Left cardiac atrium (tissue), 4 donors: ENCODE results near the gene SEPTIN7. TPM values are rescaled to one million over a fixed set of nuclear protein-coding genes. Genes with fewer than 3 reads are reported as not detected.
"Not testable (repeated sequence)": the region's sequence is repeated elsewhere in the genome, so short reads cannot be mapped to it uniquely, and the experiment has no call there.

ENCODE experiments used
- ATAC-seq, 2 donors: fragments of 200-7000 bp; cut with Tn5 transposase; one replicate each; pipeline ENCODE4 v1.9.1; 2020; ENCODE audit warnings: mild to moderate bottlenecking in 2 of 2, moderate library complexity in 2 of 2
- DNase-seq: peaks from one replicate; pipeline ENCODE4 v3.0.0-alpha.2; 2020
- intact Hi-C, 2 donors: fragments of 100-400 bp; cut with DNase I; formaldehyde crosslinking; loops; one replicate each; pipeline versions ENCODE4 v1.14.1 to v1.15.1; 2022 to 2023
- long read RNA-seq: library from polyadenylated mRNA; unstranded; transcript quantifications from one replicate; pipeline ENCODE4 v2.0.0, GENCODE V29; 2021
- total RNA-seq, 2 donors: library from RNA; stranded (reverse); fragmentation: NEBNext Ultra II Directional; extraction: Animal tissue kit (Norgen Biotek cat#: 25700); gene quantifications; one replicate each; pipeline ENCODE4 v1.2.1, GENCODE V29; 2021
- donor health status: DM: no; HTN: yes; CAD: no.
- donor health status: DM: no; HTN: yes; CAD: no; lungs with severe emphysema.
- donor health status: DM: yes; HTN: yes; CAD: no.
- donor health status: Dilated cardiomyopathy.

SEPTIN7 gene
- 100 to 1,000 TPM; 178 to 206 TPM for total RNA-seq
- long read RNA-seq, full-length matches to known transcripts: 72 of 87 reads
- long read RNA-seq, partial matches to known transcripts: 2 of 87 reads
- long read RNA-seq, other reads (novel, unspliced or antisense): 13 of 87 reads

GRCh38 chr7:35800718-35801391 is at the start of gene SEPTIN7:
Gene SEPTIN7 (plus strand): TSS chr7:35801057. CDS start chr7:35801210, 153 bp downstream.
- ATAC-seq: peak; percentile 98
- peak; percentile 99 for DNase-seq
- intact Hi-C loops: loop anchor here (5.0 to 10.0 kb wide), 4 partner anchors 74 to 104 kb away; no protein-coding TSS in a partner anchor

GRCh38 chr7:35752742-35753141 is 48.1 kb upstream of the SEPTIN7 start:
- DNase-seq: no peak
- ATAC-seq: no peak
- intact Hi-C loops: no loop called here

- DNase-seq: peak; percentile 55
- peak; percentile 80 to 85 for ATAC-seq
- intact Hi-C loops: no loop called here
Observed at GRCh38 chr7:35753761-35754603, 46.9 kb upstream of the SEPTIN7 start.

- DNase-seq (no peak), ATAC-seq (peak; percentile 73 to 81)
- intact Hi-C loops: no loop called here
Observed at GRCh38 chr7:35754741-35755140, 46.1 kb upstream of the SEPTIN7 start.

- intact Hi-C loops: no loop called here
- ATAC-seq: peak in 1 of 2 donors; percentile 56
- DNase-seq: no peak
Observed at GRCh38 chr7:35755711-35756110, 45.1 kb upstream of the SEPTIN7 start.

- intact Hi-C loops, DNase-seq, ATAC-seq: not testable (repeated sequence)
Observed at GRCh38 chr7:35756453-35756852, 44.4 kb upstream of the SEPTIN7 start.

- intact Hi-C loops: no loop called here
- no peak for ATAC-seq
- no peak for DNase-seq
Observed at GRCh38 chr7:35757574-35757973, 43.3 kb upstream of the SEPTIN7 start.

GRCh38 chr7:35758421-35758820 is 42.4 kb upstream of the SEPTIN7 start:
- no peak for DNase-seq
- ATAC-seq: no peak
- intact Hi-C loops: no loop called here

- ATAC-seq: no peak
- intact Hi-C loops: no loop called here
- no peak for DNase-seq
Observed at GRCh38 chr7:35760143-35760745, 40.6 kb upstream of the SEPTIN7 start.

- intact Hi-C loops: no loop called here
- DNase-seq: no peak
- ATAC-seq: peak; percentile 44 to 69
Observed at GRCh38 chr7:35761871-35762677, 38.8 kb upstream of the SEPTIN7 start.

GRCh38 chr7:35762781-35763180 is 38.1 kb upstream of the SEPTIN7 start:
- ATAC-seq (peak in 1 of 2 donors; percentile 23), DNase-seq (no peak)
- intact Hi-C loops: no loop called here

- intact Hi-C loops: no loop called here
- no peak for DNase-seq
- ATAC-seq: no peak
Observed at GRCh38 chr7:35768346-35768745, 32.5 kb upstream of the SEPTIN7 start.

- ATAC-seq: no peak
- intact Hi-C loops: no loop called here
- DNase-seq: no peak
Observed at GRCh38 chr7:35771776-35772175, 29.1 kb upstream of the SEPTIN7 start.

GRCh38 chr7:35773994-35774393 is 26.9 kb upstream of the SEPTIN7 start:
- intact Hi-C loops: no loop called here
- ATAC-seq: no peak
- DNase-seq: no peak

- intact Hi-C loops: no loop called here
- DNase-seq (no peak), ATAC-seq (no peak)
Observed at GRCh38 chr7:35776686-35777085, 24.2 kb upstream of the SEPTIN7 start.

GRCh38 chr7:35777121-35777520 is 23.7 kb upstream of the SEPTIN7 start:
- ATAC-seq (no peak), DNase-seq (no peak)
- intact Hi-C loops: no loop called here

- intact Hi-C loops: no loop called here
Observed at GRCh38 chr7:35780070-35780469, 20.8 kb upstream of the SEPTIN7 start.

GRCh38 chr7:35781200-35781701 is 19.6 kb upstream of the SEPTIN7 start:
- ATAC-seq (no peak), DNase-seq (no peak)
- intact Hi-C loops: no loop called here

More at GRCh38 chr7:35780070-35780469, 20.8 kb upstream of the SEPTIN7 start:
- ATAC-seq: no peak
- DNase-seq: no peak
